ENCODE data around the gene PRPF39. TPM values are rescaled to one million over a fixed set of nuclear protein-coding genes. Genes with fewer than 3 reads are reported as not detected.

PRPF39 gene
- total and polyA plus RNA-seq, 2 of the 13 experiments (the other 11 are each of a cell fraction or from before 2014, with no cell fraction given), result 44.2 to 65.0 TPM

- no peak for DNase-seq (ENCODE audit: low spot score)
- Histone ChIP-seq H3K27me3 (ENCODE audit: control insufficient read depth in 1 of 2, insufficient read depth in 2 of 2, low read length in 2 of 2) (no peaks in the 10 kb centered on the region), H3K9me3 (ENCODE audit: low read length) (no peaks in the 10 kb centered on the region), H3K9ac (ENCODE audit: insufficient read depth, low read depth, low read length) (no peak overlapping the region), H4K20me1 (ENCODE audit: insufficient read depth, low read length) (0 out of 2 replicates have a peak, but pooled peaks cover 7% of the 10 kb centered on the region), H3K79me2 (ENCODE audit: insufficient read depth, low read length) (no peaks in the 10 kb centered on the region), H3K4me2 (ENCODE audit: low read depth, low read length) (no peak overlapping the region), H3K36me3 (replicated peaks in 1 of 2; ENCODE audit: control insufficient read depth in 1 of 2, insufficient read depth in 2 of 2, low read length in 2 of 2) (peaks cover 11 to 59% of the 10 kb centered on the region in 2 experiments), H3K4me1 (ENCODE audit: insufficient read depth, low read length) (peaks cover 34% of the 10 kb centered on the region), H2AFZ (ENCODE audit: low read length) (no peak overlapping the region), H3K27ac (ENCODE audit: extremely low read length, insufficient read depth, low read length) (no peak overlapping the region), H3K4me3 (replicated peaks in 1 of 3; ENCODE audit: insufficient read depth in 1 of 3, low read depth in 2 of 3, low read length in 3 of 3) (no peak overlapping the region)
- ChIA-PET CTCF (ENCODE audit: low intra/inter-chr PET ratio, low total read pairs) (no interaction called here), POLR2A (interaction anchor here (1.6 to 2.5 kb wide), 2 partner anchors 16 to 20 kb away, joined by 3 to 16 read pairs; partner anchors contain the start of gene FKBP3)
- no TSS peak for BruUV-seq (replicated peaks)
- TF ChIP-seq ZBTB39 (CRISPR knock-in tag; IDR thresholded peaks at IDR 0.05) (no peak), ZNF615 (CRISPR knock-in tag; IDR thresholded peaks at IDR 0.05; ENCODE audit: borderline replicate concordance) (no peak), ZNF569 (CRISPR knock-in tag; IDR thresholded peaks at IDR 0.05; ENCODE audit: borderline replicate concordance) (no peak), WIZ (CRISPR knock-in tag; IDR thresholded peaks at IDR 0.05) (no peak), CERS6 (CRISPR knock-in tag; IDR thresholded peaks at IDR 0.05) (no peak), ZNF724P (CRISPR knock-in tag; IDR thresholded peaks at IDR 0.05; ENCODE audit: borderline replicate concordance) (no peak), KMT2A (CRISPR knock-in tag; IDR thresholded peaks at IDR 0.05) (no peak)
- in situ Hi-C loops (cut with HindIII; ENCODE audit: extremely low pct_ligation_motif_present, low pct_unique_long_range_greater_than_20kb), result no loop called here
- FAIRE-seq, result no peak
- WGBS (ENCODE audit: low lambda C conversion rate), result 98% methylated on average over 3 of the region's 3 CpGs
- intact Hi-C loops (cut with micrococcal nuclease; ENCODE audit: unreplicated experiment), result no loop called here
- no peak for ATAC-seq
Observed at GRCh38 chr14:45114327-45114726, 30.4 kb downstream of the PRPF39 start.

Data from HepG2 (cell line).